ENCODE results near the gene TTC21A.

DNA sequence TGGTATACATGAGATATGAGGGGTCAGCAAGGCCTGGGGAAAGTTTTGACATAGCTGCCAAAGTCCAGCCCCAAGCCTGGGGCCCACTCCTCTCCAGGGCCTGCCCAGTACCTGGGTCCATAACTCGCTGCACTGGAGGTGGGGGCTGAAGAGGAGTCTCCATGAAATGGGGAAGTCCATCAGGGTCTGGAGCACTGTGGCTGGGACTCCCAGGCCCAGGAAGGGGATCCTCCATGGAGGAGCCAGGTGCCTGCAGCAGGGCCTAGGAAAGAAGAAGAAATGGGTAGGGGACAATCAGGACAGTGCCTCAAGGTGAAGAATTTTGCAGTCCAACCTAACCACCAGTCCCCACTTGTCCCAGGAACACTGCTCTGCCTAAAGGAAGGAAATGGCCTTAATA is 8.2 kb upstream of the TTC21A start:
- TF ChIP-seq POLR2A (IDR thresholded peaks at IDR 0.05): no peak
- TF ChIP-seq, protein P1, sequence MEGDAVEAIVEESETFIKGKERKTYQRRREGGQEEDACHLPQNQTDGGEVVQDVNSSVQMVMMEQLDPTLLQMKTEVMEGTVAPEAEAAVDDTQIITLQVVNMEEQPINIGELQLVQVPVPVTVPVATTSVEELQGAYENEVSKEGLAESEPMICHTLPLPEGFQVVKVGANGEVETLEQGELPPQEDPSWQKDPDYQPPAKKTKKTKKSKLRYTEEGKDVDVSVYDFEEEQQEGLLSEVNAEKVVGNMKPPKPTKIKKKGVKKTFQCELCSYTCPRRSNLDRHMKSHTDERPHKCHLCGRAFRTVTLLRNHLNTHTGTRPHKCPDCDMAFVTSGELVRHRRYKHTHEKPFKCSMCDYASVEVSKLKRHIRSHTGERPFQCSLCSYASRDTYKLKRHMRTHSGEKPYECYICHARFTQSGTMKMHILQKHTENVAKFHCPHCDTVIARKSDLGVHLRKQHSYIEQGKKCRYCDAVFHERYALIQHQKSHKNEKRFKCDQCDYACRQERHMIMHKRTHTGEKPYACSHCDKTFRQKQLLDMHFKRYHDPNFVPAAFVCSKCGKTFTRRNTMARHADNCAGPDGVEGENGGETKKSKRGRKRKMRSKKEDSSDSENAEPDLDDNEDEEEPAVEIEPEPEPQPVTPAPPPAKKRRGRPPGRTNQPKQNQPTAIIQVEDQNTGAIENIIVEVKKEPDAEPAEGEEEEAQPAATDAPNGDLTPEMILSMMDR (IDR thresholded peaks at IDR 0.05): no peak
